ENCODE data around the gene PAX8.

PAX8 gene

DNA sequence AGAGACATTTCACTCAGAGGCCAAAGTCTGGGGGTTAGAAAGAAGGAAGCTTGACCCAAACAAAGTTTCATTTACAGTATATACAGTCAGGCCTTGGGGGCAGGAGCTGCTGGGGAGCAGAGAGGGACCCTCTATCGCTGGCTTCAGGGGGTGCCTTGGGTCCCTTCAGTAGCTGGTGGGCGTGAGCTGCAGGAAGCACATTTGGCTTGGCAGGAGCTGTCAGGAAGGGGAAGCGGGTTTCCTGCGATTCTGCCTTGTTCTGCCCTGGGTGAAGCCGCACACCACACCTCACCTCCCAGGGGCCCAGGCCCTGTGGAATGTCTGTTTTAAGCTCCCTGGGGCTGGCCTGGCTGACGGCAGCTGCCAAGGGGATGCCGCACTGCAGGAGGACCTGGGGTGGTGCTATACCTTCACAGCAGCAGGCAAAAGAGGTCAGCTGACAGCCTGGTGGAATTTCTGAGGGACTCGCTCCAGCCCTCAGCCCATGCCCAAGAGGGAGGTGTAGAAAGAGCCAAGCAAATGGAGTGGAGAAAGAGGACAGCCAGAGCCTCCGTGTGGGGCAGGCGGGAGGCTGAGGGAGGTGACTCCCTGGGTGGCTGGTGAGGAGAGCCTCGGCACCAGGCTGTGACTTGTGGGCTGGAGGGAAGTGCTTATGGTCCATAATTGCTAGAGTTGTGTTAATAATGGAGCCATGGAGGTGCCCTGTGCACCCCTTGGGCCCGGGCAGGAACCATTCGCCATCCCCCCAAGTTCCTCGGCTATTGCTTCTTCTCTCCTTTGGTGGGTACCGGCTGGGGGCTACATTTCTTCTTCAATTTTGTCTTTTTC lies 61.1 kb downstream of the PAX8 start:
- TF ChIP-seq, protein P1, sequence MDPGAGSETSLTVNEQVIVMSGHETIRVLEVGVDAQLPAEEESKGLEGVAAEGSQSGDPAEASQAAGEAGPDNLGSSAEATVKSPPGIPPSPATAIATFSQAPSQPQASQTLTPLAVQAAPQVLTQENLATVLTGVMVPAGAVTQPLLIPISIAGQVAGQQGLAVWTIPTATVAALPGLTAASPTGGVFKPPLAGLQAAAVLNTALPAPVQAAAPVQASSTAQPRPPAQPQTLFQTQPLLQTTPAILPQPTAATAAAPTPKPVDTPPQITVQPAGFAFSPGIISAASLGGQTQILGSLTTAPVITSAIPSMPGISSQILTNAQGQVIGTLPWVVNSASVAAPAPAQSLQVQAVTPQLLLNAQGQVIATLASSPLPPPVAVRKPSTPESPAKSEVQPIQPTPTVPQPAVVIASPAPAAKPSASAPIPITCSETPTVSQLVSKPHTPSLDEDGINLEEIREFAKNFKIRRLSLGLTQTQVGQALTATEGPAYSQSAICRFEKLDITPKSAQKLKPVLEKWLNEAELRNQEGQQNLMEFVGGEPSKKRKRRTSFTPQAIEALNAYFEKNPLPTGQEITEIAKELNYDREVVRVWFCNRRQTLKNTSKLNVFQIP (CRISPR knock-in tag; IDR thresholded peaks at IDR 0.05; ENCODE audit: borderline replicate concordance, low read depth), result no peak
- no peak for TF ChIP-seq ESRRG (CRISPR knock-in tag; IDR thresholded peaks at IDR 0.05)
- no peak for ATAC-seq

DNA sequence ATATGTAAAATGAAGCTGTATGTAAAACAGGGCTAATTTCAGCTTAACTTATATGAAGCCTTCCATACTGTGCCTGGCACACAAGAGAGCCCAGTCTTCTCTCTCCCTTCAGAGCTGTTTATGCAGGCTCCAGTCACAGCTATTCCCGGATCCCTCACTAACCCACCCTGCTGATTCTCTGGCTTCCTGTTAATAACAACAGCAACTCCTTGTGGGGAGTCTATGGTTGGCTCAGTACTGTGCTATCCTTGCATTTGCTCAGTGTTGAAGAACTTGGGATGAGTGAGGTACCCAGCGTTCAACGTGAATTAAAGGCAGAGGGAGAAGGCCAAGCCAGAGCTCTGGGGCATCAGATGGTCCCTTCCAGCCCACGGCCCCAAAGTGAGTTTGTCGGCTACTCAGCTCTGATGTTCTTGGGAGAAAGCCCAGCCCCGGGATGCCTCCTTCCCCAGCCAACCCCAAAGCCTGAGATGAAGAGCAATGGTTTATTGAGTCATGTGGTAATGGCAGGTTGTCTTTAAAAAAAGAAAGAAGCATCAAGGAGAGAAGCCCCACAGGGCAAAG lies 61.7 kb downstream of the PAX8 start:
- no peak for ATAC-seq
- TF ChIP-seq ZNF565 (CRISPR knock-in tag; conservative IDR thresholded peaks at IDR 0.05; ENCODE audit: low read depth) (no peak), ZFP30 (CRISPR knock-in tag; IDR thresholded peaks at IDR 0.05) (no peak), CSRNP3 (CRISPR knock-in tag; IDR thresholded peaks at IDR 0.05) (no peak), ESRRG (CRISPR knock-in tag; IDR thresholded peaks at IDR 0.05) (no peak), ZFP3 (CRISPR knock-in tag; IDR thresholded peaks at IDR 0.05) (no peak), GLIS3 (CRISPR knock-in tag; IDR thresholded peaks at IDR 0.05) (no peak)

GRCh38 chr2:113216321-113216720 lies 62.4 kb downstream of the PAX8 start:
- TF ChIP-seq SNAI2 (CRISPR knock-in tag; IDR thresholded peaks at IDR 0.05), result no peak
- TF ChIP-seq, protein P1 (CRISPR knock-in tag; IDR thresholded peaks at IDR 0.05; ENCODE audit: borderline replicate concordance, low read depth), result no peak
- no peak for TF ChIP-seq TSHZ2 (CRISPR knock-in tag; IDR thresholded peaks at IDR 0.05)
- TF ChIP-seq CSDC2 (CRISPR knock-in tag; IDR thresholded peaks at IDR 0.05), result no peak
- TF ChIP-seq ZFP3 (CRISPR knock-in tag; IDR thresholded peaks at IDR 0.05), result no peak
- TF ChIP-seq ESRRG (CRISPR knock-in tag; IDR thresholded peaks at IDR 0.05), result no peak
- TF ChIP-seq PATZ1 (CRISPR knock-in tag; IDR thresholded peaks at IDR 0.05; ENCODE audit: borderline replicate concordance), result no peak
- TF ChIP-seq CREB5 (CRISPR knock-in tag; IDR thresholded peaks at IDR 0.05; ENCODE audit: low read depth), result no peak
- no peak for TF ChIP-seq ARNTL (CRISPR knock-in tag; IDR thresholded peaks at IDR 0.05; ENCODE audit: borderline replicate concordance, low read depth)
- TF ChIP-seq ZNF565 (CRISPR knock-in tag; conservative IDR thresholded peaks at IDR 0.05; ENCODE audit: low read depth), result no peak
- no peak for TF ChIP-seq RARB (CRISPR knock-in tag; IDR thresholded peaks at IDR 0.05)
- no peak for TF ChIP-seq ZNF70 (CRISPR knock-in tag; IDR thresholded peaks at IDR 0.05)
- no peak for TF ChIP-seq TOX (CRISPR knock-in tag; IDR thresholded peaks at IDR 0.05; ENCODE audit: borderline replicate concordance)
- TF ChIP-seq CSRNP3 (CRISPR knock-in tag; IDR thresholded peaks at IDR 0.05), result no peak
- TF ChIP-seq ZNF8 (CRISPR knock-in tag; IDR thresholded peaks at IDR 0.05), result no peak
- no peak for TF ChIP-seq TCF4 (CRISPR knock-in tag; IDR thresholded peaks at IDR 0.05; ENCODE audit: borderline replicate concordance)

More at GRCh38 chr2:113216321-113216720, 62.4 kb downstream of the PAX8 start:
- no peak for ATAC-seq
